ENCODE data around the gene PHLPP2. TPM values are rescaled to one million over a fixed set of nuclear protein-coding genes. Genes with fewer than 3 reads are reported as not detected.
"Not testable (repeated sequence)": the region's sequence is repeated elsewhere in the genome, so short reads cannot be mapped to it uniquely, and the experiment has no call there.

The PHLPP2 gene
- total RNA-seq, 2 experiments from 2014 or later: 4.7 to 5.0 TPM

GRCh38 chr16:71610936-71611871, 113.3 kb downstream of the PHLPP2 start:
- Mint-ChIP-seq H3K36me3 (ENCODE audit: low read depth) (no peaks in the 10 kb centered on the region), H3K27me3 (ENCODE audit: low read depth) (peaks cover 34% of the 10 kb centered on the region), H3K4me3 (no peak overlapping the region), H3K27ac (no peak overlapping the region), H3K9me3 (ENCODE audit: insufficient read depth) (no peaks in the 10 kb centered on the region), H3K4me1 (ENCODE audit: low read depth) (peaks cover 8% of the 10 kb centered on the region)
- POLR2A ChIA-PET: interaction anchor here (1.3 kb wide), 1 partner anchor 46 kb away, joined by 9 read pairs; no protein-coding TSS in a partner anchor
- peak; percentile 96 for ATAC-seq
- DNase-seq: peak; percentile 83
- CTCF ChIA-PET: interaction anchor here (0.7 to 5.4 kb wide), 62 partner anchors 9 to 444 kb away, joined by 3 to 108 read pairs (median 5); partner anchors contain the start of genes CHST4, TAT and ZNF23

GRCh38 chr16:71610447-71610846, 114.1 kb downstream of the PHLPP2 start:
- Mint-ChIP-seq H3K9me3 (ENCODE audit: insufficient read depth) (no peaks in the 10 kb centered on the region), H3K36me3 (ENCODE audit: low read depth) (no peaks in the 10 kb centered on the region)

GRCh38 chr16:71609066-71609465, 115.4 kb downstream of the PHLPP2 start:
- peaks cover 8% of the 10 kb centered on the region for H3K4me1 Mint-ChIP-seq (ENCODE audit: low read depth)
- no peaks in the 10 kb centered on the region for H3K9me3 Mint-ChIP-seq (ENCODE audit: insufficient read depth)
- ATAC-seq: no peak
- H3K27me3 Mint-ChIP-seq (ENCODE audit: low read depth): peaks cover 27% of the 10 kb centered on the region
- H3K36me3 Mint-ChIP-seq (ENCODE audit: low read depth): no peaks in the 10 kb centered on the region
- no peak for DNase-seq
- ChIA-PET CTCF (interaction anchor here (1.0 to 5.4 kb wide), 5 partner anchors 36 to 196 kb away, joined by 3 to 108 read pairs (median 4); no protein-coding TSS in a partner anchor), POLR2A (interaction anchor here (1.9 kb wide), 1 partner anchor 44 kb away, joined by 4 read pairs; no protein-coding TSS in a partner anchor)
- H3K27ac Mint-ChIP-seq: no peak overlapping the region
- H3K4me3 Mint-ChIP-seq: no peak overlapping the region

More at GRCh38 chr16:71610447-71610846, 114.1 kb downstream of the PHLPP2 start:
- no peak overlapping the region for H3K4me3 Mint-ChIP-seq
- no peak for DNase-seq
- ChIA-PET POLR2A (interaction anchor here (1.3 kb wide), 1 partner anchor 45 kb away, joined by 9 read pairs; no protein-coding TSS in a partner anchor), CTCF (interaction anchor here (0.7 to 5.4 kb wide), 54 partner anchors 8 to 445 kb away, joined by 3 to 108 read pairs (median 5); partner anchors contain the start of gene ZNF23)
- peaks cover 32% of the 10 kb centered on the region for H3K27me3 Mint-ChIP-seq (ENCODE audit: low read depth)
- H3K4me1 Mint-ChIP-seq (ENCODE audit: low read depth): peaks cover 8% of the 10 kb centered on the region
- ATAC-seq: no peak
- H3K27ac Mint-ChIP-seq: no peak overlapping the region

GRCh38 chr16:71600822-71601221, 123.7 kb downstream of the PHLPP2 start:
- POLR2A ChIA-PET: no interaction called here
- no peaks in the 10 kb centered on the region for H3K9me3 Mint-ChIP-seq (ENCODE audit: insufficient read depth)
- ATAC-seq: no peak

GRCh38 chr16:71598426-71598825, 126.1 kb downstream of the PHLPP2 start:
- POLR2A ChIA-PET; H3K9me3 Mint-ChIP-seq (ENCODE audit: insufficient read depth); H3K4me3 Mint-ChIP-seq; H3K4me1 Mint-ChIP-seq (ENCODE audit: low read depth); H3K27ac Mint-ChIP-seq; H3K36me3 Mint-ChIP-seq (ENCODE audit: low read depth); DNase-seq; ATAC-seq: not testable (repeated sequence)
- peaks cover 27% of the 10 kb centered on the region for H3K27me3 Mint-ChIP-seq (ENCODE audit: low read depth)
- CTCF ChIA-PET: interaction anchor here (2.5 kb wide), 1 partner anchor 13 kb away, joined by 10 read pairs; no protein-coding TSS in a partner anchor

More at GRCh38 chr16:71600822-71601221, 123.7 kb downstream of the PHLPP2 start:
- Mint-ChIP-seq H3K27ac (no peak overlapping the region), H3K4me3 (no peak overlapping the region), H3K36me3 (ENCODE audit: low read depth) (no peaks in the 10 kb centered on the region), H3K4me1 (ENCODE audit: low read depth) (no peaks in the 10 kb centered on the region), H3K27me3 (ENCODE audit: low read depth) (peaks cover 25% of the 10 kb centered on the region)
- DNase-seq: no peak
- CTCF ChIA-PET: interaction anchor here (1.2 to 1.4 kb wide), 2 partner anchors 10 kb away, joined by 3 to 5 read pairs; no protein-coding TSS in a partner anchor

GRCh38 chr16:71595340-71595826, 129.1 kb downstream of the PHLPP2 start:
- DNase-seq; ATAC-seq; H3K9me3 Mint-ChIP-seq (ENCODE audit: insufficient read depth); H3K27ac Mint-ChIP-seq; POLR2A ChIA-PET; H3K36me3 Mint-ChIP-seq (ENCODE audit: low read depth); H3K4me3 Mint-ChIP-seq; H3K4me1 Mint-ChIP-seq (ENCODE audit: low read depth): not testable (repeated sequence)
- H3K27me3 Mint-ChIP-seq (ENCODE audit: low read depth): peaks cover 34% of the 10 kb centered on the region
- CTCF ChIA-PET: interaction anchor here (1.5 kb wide), 1 partner anchor 10 kb away, joined by 3 read pairs; no protein-coding TSS in a partner anchor

Other genes with a start within 250 kb of the PHLPP2 start
- 1 to 10 TPM; 2.7 TPM for gene ZNF19, start 235.4 kb downstream of the PHLPP2 start, total RNA-seq
- gene CHST4, start 198.3 kb downstream of the PHLPP2 start, total RNA-seq: not detected
- not detected for gene TAT, start 147.6 kb downstream of the PHLPP2 start, total RNA-seq
- gene MARVELD3, start 98.5 kb downstream of the PHLPP2 start, total RNA-seq: not detected
- gene AP1G1, start 84.1 kb upstream of the PHLPP2 start, total RNA-seq: 10 to 100 TPM; 74.9 to 77.4 TPM
- 10 to 100 TPM; 20.3 to 22.6 TPM for gene ATXN1L, start 121.3 kb upstream of the PHLPP2 start, total RNA-seq
- gene ZNF821, start 159.5 kb upstream of the PHLPP2 start, total RNA-seq: 1 to 10 TPM; 3.7 to 4.1 TPM
- gene IST1, start 170.8 kb upstream of the PHLPP2 start, total RNA-seq: 100 to 1,000 TPM; 155 to 174 TPM

Data from activated CD8-positive, alpha-beta T cell treated with anti-CD3 and anti-CD28 coated beads, Interleukin-2, amount 10 ng/mL, durations not matched to agents 7 days and 5 days (primary cell).